Astrocyte of the cerebellum (primary cell): ENCODE data around the gene CYTH4.

Experiments
- DNase-seq: peaks from one replicate; pipeline ENCODE4 v3.0.0-alpha.2; 2011; ENCODE audit warnings: low read depth
- H3K4me3 ChIP-seq: 2 replicates; pipeline ENCODE4 v1.5.1; 2011; ENCODE audit warnings: mild to moderate bottlenecking, low read depth, low read length, moderate library complexity
- CTCF ChIP-seq: IDR thresholded peaks from 2 replicates; pipeline ENCODE4 v1.5.1; 2012; ENCODE audit warnings: low read length, low read depth, moderate library complexity, mild to moderate bottlenecking; ENCODE audit errors: missing control alignments
- in situ Hi-C: cut with HindIII; loops from 2 replicates; pipeline ENCODE4 v1.10.0; 2017; ENCODE audit warnings: low sequenced_read_pairs

The CYTH4 gene

GRCh38 chr22:37254209-37254866 is 28.0 kb upstream of the CYTH4 start:
- in situ Hi-C loops = no loop called here
- peak; percentile 60 for DNase-seq
- no peak for TF ChIP-seq CTCF
- H3K4me3 ChIP-seq = no peak overlapping the region

GRCh38 chr22:37254867-37255233 is 27.5 kb upstream of the CYTH4 start:
- in situ Hi-C loops = no loop called here
- no peak for DNase-seq
- H3K4me3 ChIP-seq = no peak overlapping the region
- no peak for TF ChIP-seq CTCF

GRCh38 chr22:37255558-37256006 is 26.7 kb upstream of the CYTH4 start:
- in situ Hi-C loops = no loop called here
- no peak for DNase-seq
- no peak for TF ChIP-seq CTCF
- no peak overlapping the region for H3K4me3 ChIP-seq

GRCh38 chr22:37256075-37256726 is 26.1 kb upstream of the CYTH4 start:
- in situ Hi-C loops = no loop called here

GRCh38 chr22:37258005-37258752 is 24.1 kb upstream of the CYTH4 start:
- no peak for DNase-seq

More at GRCh38 chr22:37256075-37256726, 26.1 kb upstream of the CYTH4 start:
- no peak overlapping the region for H3K4me3 ChIP-seq
- DNase-seq = no peak
- TF ChIP-seq CTCF = no peak

More at GRCh38 chr22:37258005-37258752, 24.1 kb upstream of the CYTH4 start:
- no peak for TF ChIP-seq CTCF
- H3K4me3 ChIP-seq = no peak overlapping the region
- in situ Hi-C loops = no loop called here
